ENCODE measurements around the gene PGA4.

The PGA4 gene

GRCh38 chr11:61274084-61274483 is 51.9 kb downstream of the PGA4 start:
- H3K4me3 ChIP-seq (ENCODE audit: low read depth, low read length), result no peak overlapping the region
- no peak for TF ChIP-seq MEIS1 (CRISPR knock-in tag; IDR thresholded peaks at IDR 0.05; ENCODE audit: borderline replicate concordance)
- no peak for TF ChIP-seq ZNF148 (tag by site-specific recombination; IDR thresholded peaks at IDR 0.05; ENCODE audit: borderline replicate concordance)
- TF ChIP-seq ZNF639 (tag by site-specific recombination; IDR thresholded peaks at IDR 0.05), result no peak
- no peak for TF ChIP-seq PRDM10 (tag by site-specific recombination; IDR thresholded peaks at IDR 0.05)
- no peak for TF ChIP-seq ZNF791 (tag by site-specific recombination; IDR thresholded peaks at IDR 0.05)
- no peak for TF ChIP-seq SETDB1 (IDR thresholded peaks at IDR 0.05; ENCODE audit: insufficient read length, low read length)
- TF ChIP-seq ZNF600 (tag by site-specific recombination; IDR thresholded peaks at IDR 0.05), result no peak
- H3K27ac ChIP-seq (ENCODE audit: extremely low read depth, low read depth, low read length), result no peak overlapping the region
- H3K4me1 ChIP-seq (ENCODE audit: control insufficient read depth, insufficient read depth, low read length), result no peaks in the 10 kb centered on the region
- H3K36me3 ChIP-seq (ENCODE audit: control insufficient read depth in 2 of 2, insufficient read depth in 1 of 2, low read length in 2 of 2), result peaks cover 0 to 22% of the 10 kb centered on the region in 2 experiments; a peak in 1 of 3 replicates
- ChIA-PET POLR2A (no interaction called here), CTCF (no interaction called here)
- no peaks in the 10 kb centered on the region for H3K9me3 ChIP-seq (ENCODE audit: control insufficient read depth, insufficient read depth, low read depth, low read length)

- no peak overlapping the region for H3K27ac ChIP-seq (ENCODE audit: extremely low read depth, low read depth, low read length)
- no peak for TF ChIP-seq KLF17 (tag by site-specific recombination; IDR thresholded peaks at IDR 0.05)
- no peak for TF ChIP-seq ZFHX2 (tag by site-specific recombination; conservative IDR thresholded peaks at IDR 0.05)
- no peak for TF ChIP-seq ZNF621 (tag by site-specific recombination; IDR thresholded peaks at IDR 0.05)
- TF ChIP-seq ZNF785 (tag by site-specific recombination; IDR thresholded peaks at IDR 0.05), result no peak
- TF ChIP-seq KLF8 (tag by site-specific recombination; IDR thresholded peaks at IDR 0.05), result no peak
- no peak for TF ChIP-seq ZNF404 (tag by site-specific recombination; IDR thresholded peaks at IDR 0.05)
- TF ChIP-seq ZNF221 (tag by site-specific recombination; IDR thresholded peaks at IDR 0.05; ENCODE audit: borderline replicate concordance), result no peak
- TF ChIP-seq ZIC2 (tag by site-specific recombination; IDR thresholded peaks at IDR 0.05), result no peak
- no peak for TF ChIP-seq GLI2 (tag by site-specific recombination; IDR thresholded peaks at IDR 0.05; ENCODE audit: borderline replicate concordance, low read depth)
- no peaks in the 10 kb centered on the region for H3K9me3 ChIP-seq (ENCODE audit: control insufficient read depth, insufficient read depth, low read depth, low read length)
- no peak overlapping the region for H3K4me3 ChIP-seq (ENCODE audit: low read depth, low read length)
- ChIA-PET POLR2A (no interaction called here), CTCF (interaction anchor here (0.6 to 1.1 kb wide), 3 partner anchors 14 to 515 kb away, joined by 3 to 4 read pairs (median 3); no protein-coding TSS in a partner anchor)
- no peaks in the 10 kb centered on the region for H3K4me1 ChIP-seq (ENCODE audit: control insufficient read depth, insufficient read depth, low read length)
- H3K36me3 ChIP-seq (ENCODE audit: control insufficient read depth in 2 of 2, insufficient read depth in 1 of 2, low read length in 2 of 2), result peaks cover 0 to 24% of the 10 kb centered on the region in 2 experiments; a peak in 1 of 3 replicates
Observed at GRCh38 chr11:61275191-61275590, 53.0 kb downstream of the PGA4 start.
